IPS-20b (cell line): ENCODE data around the gene UNC5A.

Source experiments
- H3K27ac ChIP-seq: one replicate; pipeline ENCODE4 v1.5.1; 2013; ENCODE audit warnings: low read length
- H3K27me3 ChIP-seq: 2 replicates; pipeline ENCODE4 v1.6.1; 2013; ENCODE audit warnings: mild to moderate bottlenecking, low read length, inconsistent platforms; ENCODE audit not compliant: insufficient read depth
- H3K36me3 ChIP-seq: 2 replicates; pipeline ENCODE4 v1.6.1; 2013; ENCODE audit warnings: low read depth, mild to moderate bottlenecking, inconsistent platforms, low read length, moderate library complexity; ENCODE audit not compliant: insufficient read depth
- H3K4me1 ChIP-seq: 2 replicates; pipeline ENCODE4 v1.6.1; 2013; ENCODE audit warnings: mild to moderate bottlenecking, control low read depth, inconsistent platforms, low read length, moderate library complexity; ENCODE audit not compliant: insufficient read depth
- H3K4me3 ChIP-seq: 2 replicates; pipeline ENCODE4 v1.5.1; 2013; ENCODE audit warnings: mild to moderate bottlenecking, low read length, inconsistent platforms
- H3K9ac ChIP-seq: 2 replicates; pipeline ENCODE4 v1.6.1; 2013; ENCODE audit warnings: low read depth, mild to moderate bottlenecking, inconsistent platforms, low read length, moderate library complexity
- H3K9me3 ChIP-seq: 2 replicates; pipeline ENCODE4 v1.6.1; 2013; ENCODE audit warnings: mild to moderate bottlenecking, low read depth, low read length, inconsistent platforms; ENCODE audit not compliant: insufficient read depth

UNC5A gene

DNA sequence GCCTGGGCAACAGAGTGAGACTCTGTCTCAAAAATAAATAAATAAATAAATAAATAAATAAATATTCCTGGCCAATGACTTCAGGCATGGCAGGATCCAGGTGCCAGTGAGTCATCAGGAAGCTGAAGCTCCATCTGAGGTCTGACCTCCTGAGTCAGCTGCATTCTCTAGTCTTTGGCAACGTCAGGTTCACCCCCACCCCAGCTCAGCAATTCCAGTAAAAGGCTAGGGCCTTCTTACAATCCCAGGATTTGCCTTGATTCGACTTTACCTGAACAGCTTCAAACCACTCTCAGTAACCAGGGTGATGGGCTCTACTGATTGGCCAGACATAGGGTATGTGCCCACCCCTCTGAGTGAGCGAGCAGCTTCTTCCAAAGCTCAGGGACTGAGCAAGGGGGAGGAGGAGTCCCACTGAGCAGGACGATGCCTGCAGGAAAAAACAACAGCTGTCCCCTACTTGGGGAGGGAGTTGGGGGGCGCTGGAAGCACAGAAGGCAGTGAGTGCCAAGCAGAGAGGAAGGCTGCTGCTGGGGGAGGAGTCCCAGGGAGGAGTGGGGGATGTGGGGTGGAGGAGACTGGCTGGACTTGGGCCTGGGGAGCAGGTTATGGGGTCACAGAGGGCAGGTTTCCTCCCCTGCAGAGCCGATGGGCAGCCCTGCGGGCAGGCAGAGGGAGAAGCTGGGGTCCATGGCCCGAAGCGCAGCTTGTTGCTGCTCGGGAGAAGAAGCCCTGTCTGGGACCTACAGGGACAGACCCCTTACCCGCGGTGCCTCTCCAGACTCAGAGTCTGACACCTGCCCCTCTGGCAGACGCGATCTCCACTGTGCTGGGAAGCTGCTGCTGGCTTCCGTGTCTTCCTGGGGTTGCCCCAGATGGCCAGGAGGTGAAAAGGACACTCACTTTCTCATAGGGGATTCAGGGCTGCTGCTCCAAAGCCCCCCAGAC lies 25.9 kb upstream of the UNC5A start:
- H3K4me3 ChIP-seq, result peak overlapping the region; percentile 1; the same call in 1 of the 2 replicates
- no peak overlapping the region; the same call in 1 of the 2 replicates for H3K9ac ChIP-seq
- no peaks in the 10 kb centered on the region for H3K9me3 ChIP-seq
- H3K36me3 ChIP-seq, result no peaks in the 10 kb centered on the region
- peaks cover 6% of the 10 kb centered on the region; the same call in 1 of the 2 replicates for H3K4me1 ChIP-seq
- H3K27ac ChIP-seq, result no peak overlapping the region
- peaks cover 13% of the 10 kb centered on the region for H3K27me3 ChIP-seq

GRCh38 chr5:176785184-176786145 lies 24.9 kb upstream of the UNC5A start:
- Histone ChIP-seq H3K36me3 (no peaks in the 10 kb centered on the region), H3K27ac (no peak overlapping the region), H3K9ac (no peak overlapping the region; the same call in 1 of the 2 replicates), H3K9me3 (no peaks in the 10 kb centered on the region), H3K27me3 (peaks cover 22% of the 10 kb centered on the region), H3K4me3 (no peak overlapping the region; the same call in 1 of the 2 replicates), H3K4me1 (peaks cover 11% of the 10 kb centered on the region; the same call in 1 of the 2 replicates)

DNA sequence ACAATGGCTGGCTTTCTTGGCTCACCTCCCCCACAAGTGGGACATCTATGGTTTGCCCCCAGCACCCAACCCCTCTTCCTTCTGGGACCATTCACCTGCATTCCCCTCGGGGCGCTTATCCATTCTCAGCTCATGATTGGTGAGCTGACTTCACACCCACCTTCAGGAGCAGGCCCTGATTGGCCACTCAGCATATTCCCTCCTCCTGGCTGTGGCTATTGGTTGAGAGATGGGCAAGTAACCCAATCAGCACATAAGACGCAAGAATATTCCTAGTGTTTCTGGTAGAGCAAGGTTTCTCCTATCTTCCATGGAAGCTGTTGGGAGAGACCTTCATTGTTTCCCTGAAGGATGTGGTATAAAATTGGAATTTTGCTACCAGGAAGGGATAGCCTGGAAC lies 22.7 kb upstream of the UNC5A start:
- Histone ChIP-seq H3K9me3 (no peaks in the 10 kb centered on the region), H3K4me1 (peaks cover 11% of the 10 kb centered on the region; the same call in 1 of the 2 replicates), H3K27me3 (peaks cover 30% of the 10 kb centered on the region)

GRCh38 chr5:176788091-176788490 lies 22.3 kb upstream of the UNC5A start:
- Histone ChIP-seq H3K36me3 (no peaks in the 10 kb centered on the region), H3K9me3 (no peaks in the 10 kb centered on the region), H3K9ac (no peak overlapping the region), H3K27ac (no peak overlapping the region), H3K4me3 (no peak overlapping the region), H3K27me3 (peaks cover 30% of the 10 kb centered on the region), H3K4me1 (peaks cover 11% of the 10 kb centered on the region; the same call in 1 of the 2 replicates)

More for the DNA sequence above, 22.7 kb upstream of the UNC5A start:
- H3K36me3 ChIP-seq, result no peaks in the 10 kb centered on the region
- no peak overlapping the region for H3K9ac ChIP-seq
- H3K27ac ChIP-seq, result no peak overlapping the region
- H3K4me3 ChIP-seq, result no peak overlapping the region

GRCh38 chr5:176788941-176789872 lies 21.2 kb upstream of the UNC5A start:
- no peaks in the 10 kb centered on the region for H3K9me3 ChIP-seq
- no peaks in the 10 kb centered on the region for H3K36me3 ChIP-seq
- H3K27me3 ChIP-seq, result peaks cover 30% of the 10 kb centered on the region
- H3K4me3 ChIP-seq, result no peak overlapping the region
- H3K4me1 ChIP-seq, result peaks cover 11% of the 10 kb centered on the region; the same call in 1 of the 2 replicates
- no peak overlapping the region for H3K27ac ChIP-seq
- H3K9ac ChIP-seq, result no peak overlapping the region

DNA sequence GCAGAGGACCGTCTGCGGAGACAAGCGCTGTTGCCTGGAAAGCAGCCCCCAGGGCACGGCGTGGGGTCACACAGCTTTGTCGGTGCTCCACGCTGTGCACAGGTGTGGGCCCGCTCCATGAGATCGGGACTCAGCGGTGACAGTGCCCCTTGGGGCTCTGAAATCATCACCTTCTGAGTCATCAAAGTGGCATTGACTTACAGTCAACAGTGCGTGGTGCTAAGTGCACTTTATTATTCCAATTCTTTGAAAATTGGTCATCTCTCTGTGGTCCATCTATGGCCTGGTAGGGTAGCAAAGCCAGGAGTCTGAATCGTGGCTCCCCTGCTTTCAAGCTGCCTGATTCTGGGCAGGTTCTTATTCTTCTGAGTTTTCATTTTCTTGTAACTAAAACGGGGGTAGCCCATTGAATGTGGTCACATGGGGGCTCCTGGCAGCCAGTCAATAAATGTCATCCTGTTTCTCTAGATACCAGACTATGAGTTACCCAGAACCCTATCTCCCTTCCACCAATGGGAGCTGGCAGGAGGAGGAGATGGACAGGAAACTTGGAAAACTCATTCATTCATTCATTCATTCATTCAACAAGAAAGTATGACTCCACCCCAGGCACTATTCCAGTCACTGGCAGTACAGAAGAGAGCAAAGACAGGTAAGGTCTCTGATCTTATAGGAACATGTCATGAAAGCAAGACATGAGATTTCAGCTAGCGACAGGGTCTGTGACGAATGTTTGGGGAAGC lies 20.3 kb upstream of the UNC5A start:
- no peak overlapping the region for H3K27ac ChIP-seq
- no peak overlapping the region for H3K4me3 ChIP-seq
- H3K36me3 ChIP-seq, result no peaks in the 10 kb centered on the region
- no peaks in the 10 kb centered on the region for H3K9me3 ChIP-seq
- H3K4me1 ChIP-seq, result peaks cover 11% of the 10 kb centered on the region; the same call in 1 of the 2 replicates
- H3K9ac ChIP-seq, result no peak overlapping the region
- H3K27me3 ChIP-seq, result peaks cover 30% of the 10 kb centered on the region

- Histone ChIP-seq H3K4me3 (no peak overlapping the region), H3K27me3 (peaks cover 33% of the 10 kb centered on the region), H3K9ac (no peak overlapping the region), H3K36me3 (no peaks in the 10 kb centered on the region), H3K9me3 (no peaks in the 10 kb centered on the region), H3K4me1 (peaks cover 11% of the 10 kb centered on the region; the same call in 1 of the 2 replicates), H3K27ac (no peak overlapping the region)
Measured at GRCh38 chr5:176790941-176791340, 19.4 kb upstream of the UNC5A start.

DNA sequence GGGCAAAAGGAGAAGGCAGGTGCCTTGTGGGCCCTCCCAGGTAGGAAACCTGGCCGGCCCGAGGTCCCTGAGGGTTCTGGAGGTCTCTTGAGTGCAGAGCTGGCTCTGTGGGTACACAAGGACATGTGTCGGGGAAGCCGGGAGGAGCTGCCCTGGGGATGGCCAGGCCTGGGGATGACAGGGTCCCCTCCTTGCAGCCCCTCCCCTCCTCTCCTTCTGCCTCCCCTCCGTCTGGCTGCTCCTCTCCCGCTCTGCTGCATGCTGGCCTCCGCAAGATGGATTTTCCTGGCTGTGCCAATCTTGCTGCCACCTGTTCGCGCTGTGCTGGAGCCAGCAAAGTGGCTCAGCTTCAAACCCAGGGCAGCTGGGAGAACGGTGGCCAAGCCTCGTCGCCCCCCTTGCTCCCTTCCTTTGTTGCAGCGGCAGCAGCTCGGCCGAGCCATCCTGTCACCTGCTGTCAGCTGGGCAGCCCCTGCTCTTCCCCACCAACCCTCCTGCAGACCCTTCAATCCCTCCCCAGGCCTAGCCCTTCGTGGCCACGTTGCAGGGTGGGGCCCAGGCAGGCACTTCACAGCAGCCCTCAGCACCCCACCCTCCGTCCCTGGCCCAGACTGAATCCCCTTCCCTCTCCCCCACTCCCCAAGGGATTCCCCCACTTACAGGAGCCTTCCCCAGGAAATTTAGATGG lies 17.6 kb upstream of the UNC5A start:
- Histone ChIP-seq H3K27me3 (peaks cover 36% of the 10 kb centered on the region), H3K9ac (no peak overlapping the region), H3K36me3 (no peaks in the 10 kb centered on the region)

GRCh38 chr5:176793343-176793699 lies 17.0 kb upstream of the UNC5A start:
- Histone ChIP-seq H3K27ac (no peak overlapping the region), H3K27me3 (peaks cover 35% of the 10 kb centered on the region)

More for the DNA sequence above, 17.6 kb upstream of the UNC5A start:
- Histone ChIP-seq H3K4me3 (no peak overlapping the region), H3K4me1 (peaks cover 11% of the 10 kb centered on the region; the same call in 1 of the 2 replicates), H3K9me3 (no peaks in the 10 kb centered on the region), H3K27ac (no peak overlapping the region)

DNA sequence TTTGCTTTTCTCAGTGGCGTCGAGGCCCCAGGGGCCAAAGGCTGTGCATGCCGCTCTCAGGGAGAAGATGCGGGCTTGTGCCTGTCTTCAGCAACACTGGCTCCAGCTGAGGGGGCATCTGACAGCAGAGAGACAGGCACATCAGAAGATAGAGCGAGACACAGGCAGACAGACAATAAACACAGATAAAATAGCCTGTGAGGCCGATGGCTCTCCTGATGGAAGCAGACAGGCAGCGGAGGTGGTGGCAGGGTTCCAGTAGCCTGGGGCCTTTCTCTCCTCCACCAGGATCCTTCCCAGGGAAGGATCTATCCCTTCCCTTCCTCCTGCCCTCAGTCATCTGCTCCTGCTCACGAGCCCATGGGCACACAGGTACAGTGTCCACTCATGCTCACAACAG lies 16.6 kb upstream of the UNC5A start:
- no peaks in the 10 kb centered on the region for H3K9me3 ChIP-seq
- peaks cover 10% of the 10 kb centered on the region; the same call in 1 of the 2 replicates for H3K4me1 ChIP-seq
- H3K27ac ChIP-seq, result no peak overlapping the region
- H3K4me3 ChIP-seq, result no peak overlapping the region
- no peaks in the 10 kb centered on the region for H3K36me3 ChIP-seq
- no peak overlapping the region for H3K9ac ChIP-seq
- peaks cover 31% of the 10 kb centered on the region for H3K27me3 ChIP-seq

More at GRCh38 chr5:176793343-176793699, 17.0 kb upstream of the UNC5A start:
- Histone ChIP-seq H3K4me3 (no peak overlapping the region), H3K36me3 (no peaks in the 10 kb centered on the region), H3K4me1 (peaks cover 11% of the 10 kb centered on the region; the same call in 1 of the 2 replicates), H3K9ac (no peak overlapping the region), H3K9me3 (no peaks in the 10 kb centered on the region)
